ENCODE results near the gene B4GALNT2.
"Not testable (repeated sequence)": the region's sequence is repeated elsewhere in the genome, so short reads cannot be mapped to it uniquely, and the experiment has no call there.

B4GALNT2 gene

DNA sequence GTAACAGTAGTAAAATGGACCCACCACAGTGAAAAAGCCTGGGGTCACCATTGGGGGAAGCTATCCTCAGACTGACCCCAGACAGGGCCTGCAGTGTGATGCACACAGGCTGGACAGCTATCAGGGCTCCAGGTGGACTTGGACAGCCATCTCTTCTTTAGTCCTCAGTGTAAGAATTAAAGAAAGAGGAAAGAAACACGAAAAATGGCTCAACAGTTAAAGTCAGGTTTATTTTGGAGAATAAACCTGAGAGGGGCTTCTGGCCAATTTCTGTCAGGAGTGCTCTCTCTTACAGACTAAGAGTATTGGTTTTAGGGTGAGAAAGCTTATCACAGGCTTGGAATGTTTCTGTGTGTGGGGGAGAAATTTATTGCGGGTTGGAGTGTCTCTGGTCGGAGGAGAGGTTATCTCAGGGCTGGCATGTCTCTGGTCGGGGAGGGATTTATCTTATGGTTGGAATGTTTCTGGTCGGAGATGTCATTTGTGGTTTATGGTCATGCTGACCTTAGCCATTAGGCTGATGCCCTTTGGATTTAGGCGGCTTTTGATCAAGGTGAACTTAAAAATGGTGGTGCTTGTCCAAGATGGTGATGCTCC is 10.8 kb upstream of the B4GALNT2 start:
- H3K4me3 ChIP-seq (ENCODE audit: low read length): no peak overlapping the region
- TF ChIP-seq, protein P1, sequence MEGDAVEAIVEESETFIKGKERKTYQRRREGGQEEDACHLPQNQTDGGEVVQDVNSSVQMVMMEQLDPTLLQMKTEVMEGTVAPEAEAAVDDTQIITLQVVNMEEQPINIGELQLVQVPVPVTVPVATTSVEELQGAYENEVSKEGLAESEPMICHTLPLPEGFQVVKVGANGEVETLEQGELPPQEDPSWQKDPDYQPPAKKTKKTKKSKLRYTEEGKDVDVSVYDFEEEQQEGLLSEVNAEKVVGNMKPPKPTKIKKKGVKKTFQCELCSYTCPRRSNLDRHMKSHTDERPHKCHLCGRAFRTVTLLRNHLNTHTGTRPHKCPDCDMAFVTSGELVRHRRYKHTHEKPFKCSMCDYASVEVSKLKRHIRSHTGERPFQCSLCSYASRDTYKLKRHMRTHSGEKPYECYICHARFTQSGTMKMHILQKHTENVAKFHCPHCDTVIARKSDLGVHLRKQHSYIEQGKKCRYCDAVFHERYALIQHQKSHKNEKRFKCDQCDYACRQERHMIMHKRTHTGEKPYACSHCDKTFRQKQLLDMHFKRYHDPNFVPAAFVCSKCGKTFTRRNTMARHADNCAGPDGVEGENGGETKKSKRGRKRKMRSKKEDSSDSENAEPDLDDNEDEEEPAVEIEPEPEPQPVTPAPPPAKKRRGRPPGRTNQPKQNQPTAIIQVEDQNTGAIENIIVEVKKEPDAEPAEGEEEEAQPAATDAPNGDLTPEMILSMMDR (conservative IDR thresholded peaks at IDR 0.05; ENCODE audit: low read length): no peak
- DNase-seq (ENCODE audit: low read depth): no peak

DNA sequence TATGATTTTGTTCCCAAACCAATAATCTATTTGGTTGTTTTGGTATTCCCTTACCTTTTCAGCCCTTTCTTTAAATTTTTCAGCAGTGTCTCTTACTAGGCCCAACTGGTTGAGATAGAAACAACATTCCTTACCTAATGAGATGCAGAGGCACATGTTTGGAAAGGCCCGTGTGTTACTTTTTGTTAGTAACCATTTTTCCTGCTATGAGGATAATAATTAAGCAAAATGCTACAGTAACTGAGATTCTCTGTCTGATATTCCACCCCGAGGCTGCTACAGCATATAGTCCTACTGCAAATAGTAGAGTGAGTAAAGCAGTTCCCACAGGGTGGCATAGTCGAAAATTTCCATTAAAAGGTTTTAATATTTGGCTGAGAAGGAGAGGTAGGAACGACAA is 10.0 kb upstream of the B4GALNT2 start:
- DNase-seq (ENCODE audit: low read depth): no peak
- TF ChIP-seq, protein P1 (conservative IDR thresholded peaks at IDR 0.05; ENCODE audit: low read length): no peak
- H3K4me3 ChIP-seq (ENCODE audit: low read length): no peak overlapping the region

DNA sequence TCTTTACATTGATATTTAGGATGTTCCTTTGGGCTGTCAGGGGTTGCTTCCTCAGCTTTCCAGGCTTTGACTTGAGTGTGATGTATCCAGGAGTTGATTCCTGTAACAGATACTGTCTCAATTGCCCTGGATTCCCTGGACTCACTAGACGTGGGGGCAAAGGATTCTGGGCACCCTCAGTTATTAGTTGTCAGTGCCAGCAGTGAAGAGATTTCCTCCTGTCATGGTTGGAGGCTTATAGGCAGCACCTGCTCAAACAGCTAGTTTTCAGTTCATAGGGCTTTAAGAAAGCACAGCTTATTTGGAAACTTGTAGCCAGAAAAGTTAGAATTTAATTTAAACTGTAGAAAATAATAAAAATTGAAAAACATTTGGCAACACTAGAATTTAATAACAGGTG is 9.5 kb upstream of the B4GALNT2 start:
- no peak for DNase-seq (ENCODE audit: low read depth)
- TF ChIP-seq, protein P1 (conservative IDR thresholded peaks at IDR 0.05; ENCODE audit: low read length): no peak
- H3K4me3 ChIP-seq (ENCODE audit: low read length): no peak overlapping the region

DNA sequence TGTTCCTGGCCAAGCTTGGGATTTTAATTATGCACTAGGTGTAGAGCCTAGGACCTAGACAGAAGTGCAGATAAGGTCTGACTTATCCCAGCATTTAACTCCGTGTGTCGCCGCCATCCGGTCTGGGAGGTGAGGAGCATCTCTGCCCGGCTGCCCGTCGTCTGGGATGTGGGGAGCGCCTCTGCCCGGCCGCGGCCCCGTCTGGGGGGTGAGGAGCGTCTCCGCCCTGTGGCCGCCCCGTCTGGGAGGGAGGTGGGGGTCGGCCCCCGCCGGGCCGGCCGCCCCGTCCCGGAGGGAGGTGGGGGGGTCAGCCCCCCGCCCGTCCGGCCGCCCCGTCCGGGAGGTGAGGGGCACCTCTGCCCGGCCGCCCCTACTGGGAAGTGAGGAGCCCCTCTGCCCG is 7.1 kb upstream of the B4GALNT2 start:
- DNase-seq (ENCODE audit: low read depth): no peak
- TF ChIP-seq, protein P1 (conservative IDR thresholded peaks at IDR 0.05; ENCODE audit: low read length): no peak
- H3K4me3 ChIP-seq (ENCODE audit: low read length): no peak overlapping the region

DNA sequence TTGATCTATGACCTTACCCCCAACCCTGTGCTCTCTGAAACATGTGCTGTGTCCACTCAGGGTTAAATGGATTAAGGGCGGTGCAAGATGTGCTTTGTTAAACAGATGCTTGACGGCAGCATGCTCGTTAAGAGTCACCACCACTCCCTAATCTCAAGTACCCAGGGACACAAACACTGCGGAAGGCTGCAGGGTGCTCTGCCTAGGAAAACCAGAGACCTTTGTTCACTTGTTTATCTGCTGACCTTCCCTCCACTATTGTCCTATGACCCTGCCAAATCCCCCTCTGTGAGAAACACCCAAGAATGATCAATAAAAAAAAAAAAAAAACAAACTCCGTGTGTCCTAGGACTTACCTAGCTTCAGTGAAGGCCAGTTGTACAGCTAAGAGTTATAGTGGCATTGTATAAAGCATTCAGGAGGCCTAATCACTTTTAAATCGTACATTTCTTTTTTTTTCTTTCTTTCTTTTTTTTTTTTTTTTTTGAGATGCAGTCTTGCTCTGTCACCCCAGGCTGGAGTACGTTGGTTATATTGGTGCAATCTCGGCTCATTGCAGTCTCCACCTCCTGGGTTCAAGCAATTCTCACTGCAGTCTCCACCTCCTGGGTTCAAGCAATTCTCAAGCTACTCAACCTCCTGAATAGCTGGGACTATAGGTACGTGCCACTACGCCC is 6.2 kb upstream of the B4GALNT2 start:
- DNase-seq (ENCODE audit: low read depth); H3K4me3 ChIP-seq (ENCODE audit: low read length): not testable (repeated sequence)

DNA sequence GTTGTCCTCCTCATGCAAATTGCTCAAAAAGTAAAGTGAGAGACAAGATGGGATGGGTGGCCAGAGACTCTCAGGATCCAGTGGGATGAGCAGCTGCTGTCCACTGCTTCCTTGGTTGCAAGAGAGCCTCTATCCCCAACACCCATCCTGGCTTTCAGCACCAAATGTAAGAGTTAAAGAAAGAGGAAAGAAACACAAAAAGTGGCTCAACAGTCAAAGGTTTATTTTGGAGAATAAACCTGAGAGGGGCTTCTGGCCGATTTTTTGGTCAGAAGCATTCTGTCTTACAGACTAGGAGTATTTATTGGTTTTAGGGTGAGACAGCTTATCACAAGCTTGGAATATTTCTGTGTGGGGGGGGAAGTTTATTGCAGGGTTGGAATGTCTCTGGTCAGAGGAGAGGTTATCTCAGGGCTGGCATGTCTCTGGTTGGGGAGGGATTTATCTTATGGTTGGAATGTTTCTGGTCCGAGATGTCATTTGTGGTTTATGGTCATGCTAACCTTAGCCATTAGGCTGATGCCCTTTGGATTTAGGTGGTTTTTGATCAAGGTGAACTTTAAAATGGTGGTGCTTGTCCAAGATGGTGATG is 3.1 kb upstream of the B4GALNT2 start:
- not testable (repeated sequence) for DNase-seq (ENCODE audit: low read depth); H3K4me3 ChIP-seq (ENCODE audit: low read length)

DNA sequence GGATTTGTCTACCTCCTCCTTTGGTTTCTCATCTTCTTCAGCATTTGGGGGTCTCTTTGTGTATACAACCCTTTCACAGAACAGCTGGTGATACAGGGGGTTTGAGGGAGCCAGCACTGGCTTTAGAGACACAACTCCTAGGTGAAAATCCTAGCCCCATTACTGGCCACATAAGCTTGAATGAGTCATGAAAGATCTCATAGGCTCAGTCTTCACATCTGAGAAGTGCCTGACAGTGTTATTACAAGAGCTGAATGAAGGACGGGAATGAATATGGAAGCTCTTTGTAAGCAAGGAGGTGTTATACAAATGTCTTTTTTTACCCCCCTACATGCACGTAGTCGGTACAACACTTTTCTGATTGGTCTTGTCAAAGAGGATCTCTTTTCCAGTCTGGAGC is 1.7 kb upstream of the B4GALNT2 start:
- DNase-seq (ENCODE audit: low read depth): no peak
- TF ChIP-seq, protein P1 (conservative IDR thresholded peaks at IDR 0.05; ENCODE audit: low read length): no peak
- no peak overlapping the region for H3K4me3 ChIP-seq (ENCODE audit: low read length)

DNA sequence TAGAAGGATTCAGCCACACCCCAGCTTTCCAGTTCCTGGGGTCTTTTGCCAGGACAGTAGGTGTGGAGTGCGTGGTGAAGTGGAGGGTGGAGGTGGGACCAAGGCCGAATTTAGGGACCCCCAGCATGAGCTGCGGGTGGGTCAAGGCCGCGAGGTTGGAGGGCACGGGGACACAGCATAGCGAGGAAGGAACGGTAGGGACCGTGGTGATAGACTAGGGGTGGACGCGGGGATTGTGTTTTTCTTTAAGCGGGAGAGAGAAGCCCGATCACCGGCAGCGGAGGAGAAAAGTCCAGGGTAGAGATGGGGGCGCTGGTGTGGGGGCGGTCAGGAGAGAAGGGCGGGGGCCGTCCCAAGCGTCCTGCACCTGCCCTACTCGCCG is 261 bp upstream of the B4GALNT2 start:
- no peak for DNase-seq (ENCODE audit: low read depth)
- TF ChIP-seq, protein P1 (conservative IDR thresholded peaks at IDR 0.05; ENCODE audit: low read length): no peak
- peak overlapping the region; percentile 43; the same call in 1 of the 2 replicates for H3K4me3 ChIP-seq (ENCODE audit: low read length)
